ENCODE results near the gene C14orf93.

- TF ChIP-seq TAF1 (IDR thresholded peaks at IDR 0.05; ENCODE audit: borderline replicate concordance, insufficient read depth, low read length) (no peak), REST (IDR thresholded peaks at IDR 0.05; ENCODE audit: insufficient read depth in 1 of 2, low read depth in 2 of 2, low read length in 2 of 2) (no peak), POLR2AphosphoS5 (IDR thresholded peaks at IDR 0.05; ENCODE audit: low read depth, low read length) (no peak), SIN3A (IDR thresholded peaks at IDR 0.05; ENCODE audit: borderline replicate concordance, insufficient read depth, low read length) (no peak), FOXP2 (optimal IDR thresholded peaks at IDR 0.05; ENCODE audit: borderline replicate concordance, extremely low read depth, extremely low read length, insufficient read depth) (no peak)
Measured at GRCh38 chr14:22978981-22979671, 30.8 kb downstream of the C14orf93 start.

Measured in PFSK-1 (cell line).